GM19372 (cell line): ENCODE data around the gene DSCAM.
"Not testable (repeated sequence)": the region's sequence is repeated elsewhere in the genome, so short reads cannot be mapped to it uniquely, and the experiment has no call there.

ENCODE experiments used
- ATAC-seq: cut with Tn5 transposase; IDR thresholded peaks from one replicate; pipeline ENCODE4 v1.9.1; 2021; ENCODE audit warnings: mild to moderate bottlenecking, low read depth, moderate library complexity; ENCODE audit not compliant: unreplicated experiment

DSCAM gene

DNA sequence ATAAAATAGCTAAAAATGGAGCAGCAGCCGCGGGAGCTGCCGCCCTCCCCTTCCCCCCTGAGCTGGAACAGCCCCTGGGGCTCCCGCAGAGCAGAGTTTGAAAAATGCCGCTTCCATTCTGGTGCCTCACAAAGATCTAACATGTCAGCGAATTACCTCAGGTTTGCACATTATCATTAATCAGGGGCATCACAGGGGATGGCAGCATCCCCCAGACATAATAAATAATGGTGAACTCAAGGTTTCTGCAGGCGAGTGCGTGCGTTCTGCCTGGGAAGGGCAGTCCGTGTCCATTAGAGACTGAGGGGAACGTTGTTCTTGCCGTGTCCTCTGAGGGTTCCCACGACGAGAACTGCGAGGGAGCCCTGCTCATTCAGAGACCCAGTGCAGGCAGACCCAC, 372.4 kb downstream of the DSCAM start:
- ATAC-seq, result no peak

- ATAC-seq, result no peak
Observed at GRCh38 chr21:40472013-40472412, 374.9 kb downstream of the DSCAM start.

GRCh38 chr21:40471103-40471502, 375.9 kb downstream of the DSCAM start:
- ATAC-seq, result no peak

- ATAC-seq, result no peak
Observed at GRCh38 chr21:40466893-40467483, 380.0 kb downstream of the DSCAM start.

DNA sequence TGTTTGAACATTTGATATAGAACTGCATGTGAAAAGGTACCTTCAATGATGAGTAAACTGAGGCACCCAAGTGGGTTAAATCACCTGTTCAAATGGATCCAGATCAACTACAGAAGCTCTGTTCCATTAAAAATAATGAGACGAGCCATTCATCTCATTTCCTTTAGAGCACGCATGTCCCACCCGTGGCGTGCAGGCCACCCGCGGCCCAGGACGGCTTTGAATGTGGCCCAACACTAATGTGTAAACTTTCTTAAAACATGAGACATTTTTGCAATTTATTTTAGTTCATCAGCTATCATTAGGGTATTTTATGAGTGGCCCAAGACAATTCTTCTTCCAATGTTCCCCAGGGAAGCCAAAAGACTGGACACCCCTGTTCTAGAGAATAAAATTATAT, 381.6 kb downstream of the DSCAM start:
- no peak for ATAC-seq

GRCh38 chr21:40463176-40463575, 383.8 kb downstream of the DSCAM start:
- ATAC-seq, result no peak

DNA sequence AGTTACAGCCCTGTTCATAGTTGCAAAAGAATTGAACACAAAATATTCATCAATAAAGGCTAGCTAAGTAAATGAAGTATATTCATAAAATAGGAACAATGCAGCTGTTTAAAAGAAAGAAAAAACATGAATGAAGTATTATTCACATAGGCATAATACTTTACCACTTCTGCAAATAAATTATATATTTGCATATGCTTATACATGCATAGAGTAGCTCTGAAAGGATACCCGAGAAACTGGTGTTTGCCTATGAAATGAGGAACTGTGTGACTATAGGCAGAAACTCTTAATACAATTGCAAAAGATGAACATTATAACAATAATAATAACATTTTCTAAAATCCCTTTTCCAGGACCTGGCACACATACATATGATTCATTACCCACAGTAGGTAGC, 385.9 kb downstream of the DSCAM start:
- ATAC-seq, result no peak

- no peak for ATAC-seq
Observed at GRCh38 chr21:40457741-40458140, 389.2 kb downstream of the DSCAM start.

- no peak for ATAC-seq
Observed at GRCh38 chr21:40454057-40454456, 392.9 kb downstream of the DSCAM start.

GRCh38 chr21:40453183-40453582, 393.8 kb downstream of the DSCAM start:
- no peak for ATAC-seq

DNA sequence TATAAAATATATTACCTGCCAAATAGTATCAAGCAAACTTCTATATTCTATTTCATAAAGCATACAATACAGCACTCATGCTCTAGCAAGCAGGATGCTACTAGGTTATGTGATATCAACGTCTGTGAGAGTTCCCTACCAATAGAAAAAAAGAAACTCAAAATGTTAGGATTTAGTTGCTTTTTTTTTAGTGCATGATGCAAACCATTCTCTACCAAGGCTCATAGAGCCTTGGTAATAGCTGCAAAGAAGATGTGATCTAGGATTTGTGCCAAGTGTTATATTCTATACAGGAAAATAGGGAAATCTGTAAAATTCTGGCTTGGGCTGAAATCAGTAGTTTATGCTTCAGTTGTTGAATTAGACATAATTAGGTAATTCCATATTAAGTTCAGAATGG, 394.4 kb downstream of the DSCAM start:
- no peak for ATAC-seq

DNA sequence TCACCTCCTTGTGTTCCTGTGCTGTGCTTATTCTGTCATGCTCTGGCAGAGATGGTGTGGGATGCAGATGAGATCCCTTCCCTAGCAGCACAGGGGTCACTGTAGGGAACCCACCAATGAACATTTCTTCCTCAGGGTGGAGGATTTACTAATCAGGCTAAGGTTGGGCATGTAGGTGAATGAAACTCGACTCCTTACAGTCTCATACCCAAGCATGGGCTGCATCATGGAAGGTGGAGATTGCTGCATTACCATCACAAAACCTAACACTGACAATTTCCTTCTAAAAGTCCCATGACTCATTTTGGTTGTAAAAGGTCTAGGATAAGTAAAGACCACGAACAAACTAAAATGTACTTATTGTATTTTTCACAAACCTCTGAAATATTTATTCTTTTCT, 399.9 kb downstream of the DSCAM start:
- no peak for ATAC-seq

DNA sequence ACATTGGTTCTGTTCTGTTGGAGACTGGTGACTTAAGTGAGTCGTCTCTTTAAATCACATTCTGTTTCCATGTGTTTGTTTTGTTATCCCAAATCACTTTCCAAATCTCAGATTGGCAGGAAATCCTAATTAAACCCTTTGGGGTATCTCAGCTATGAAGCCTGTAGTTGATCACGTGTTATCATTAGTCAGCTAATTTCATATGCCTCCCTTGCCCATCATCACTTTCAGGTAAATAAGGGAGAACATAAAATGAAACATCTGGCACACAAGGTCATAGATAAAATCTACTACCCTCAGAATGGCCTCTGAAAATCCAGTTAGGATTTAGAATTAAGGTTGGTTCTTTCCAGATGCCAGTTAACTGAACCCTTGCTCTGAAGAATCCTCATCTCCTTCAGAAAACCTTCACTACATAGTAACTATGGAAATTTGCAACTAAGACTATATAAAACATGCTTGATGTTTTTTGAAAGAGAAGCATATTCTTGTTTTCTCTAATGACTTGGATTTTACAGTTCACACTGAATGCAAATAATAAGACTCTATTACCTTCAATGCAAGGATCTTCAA, 401.5 kb downstream of the DSCAM start:
- ATAC-seq, result no peak

DNA sequence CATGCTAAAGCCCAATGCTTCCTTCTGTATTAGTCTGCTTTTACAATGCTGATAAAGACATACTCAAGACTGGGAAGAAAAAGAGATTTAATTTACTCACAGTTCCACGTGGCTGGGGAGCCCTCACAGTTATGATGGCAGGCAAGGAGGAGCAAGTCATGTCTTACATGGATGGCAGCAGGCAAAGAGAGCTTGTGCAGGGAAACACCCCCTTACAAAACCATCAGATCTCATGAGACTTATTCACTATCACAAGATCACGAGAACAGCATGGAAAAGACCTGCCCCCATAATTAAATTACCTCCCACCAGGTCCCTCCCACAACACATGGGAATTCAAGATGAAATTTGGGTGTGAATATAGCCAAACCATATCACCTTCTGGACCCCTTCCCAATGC, 407.4 kb downstream of the DSCAM start:
- ATAC-seq, result not testable (repeated sequence)

GRCh38 chr21:40438616-40439015, 408.3 kb downstream of the DSCAM start:
- no peak for ATAC-seq

DNA sequence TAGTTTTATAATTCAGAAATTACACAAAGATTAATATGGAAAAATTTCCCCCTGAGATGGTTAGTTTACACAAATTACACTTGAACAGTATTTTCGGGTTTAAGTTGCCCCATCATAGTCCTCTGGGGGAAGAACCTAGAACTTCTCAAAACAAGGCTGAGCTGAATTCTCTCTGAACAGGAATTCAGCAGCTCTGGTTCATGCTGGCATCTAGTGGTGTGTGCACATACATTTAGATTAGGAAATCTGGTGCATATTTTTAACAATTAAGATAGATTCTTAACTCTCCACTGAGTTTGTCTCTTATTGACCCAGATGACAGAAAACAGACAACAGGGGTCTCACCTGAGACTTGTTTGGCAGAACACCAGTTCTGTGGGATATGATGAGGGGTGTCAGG, 410.7 kb downstream of the DSCAM start:
- ATAC-seq, result no peak

GRCh38 chr21:40433538-40433937, 413.4 kb downstream of the DSCAM start:
- ATAC-seq, result no peak

DNA sequence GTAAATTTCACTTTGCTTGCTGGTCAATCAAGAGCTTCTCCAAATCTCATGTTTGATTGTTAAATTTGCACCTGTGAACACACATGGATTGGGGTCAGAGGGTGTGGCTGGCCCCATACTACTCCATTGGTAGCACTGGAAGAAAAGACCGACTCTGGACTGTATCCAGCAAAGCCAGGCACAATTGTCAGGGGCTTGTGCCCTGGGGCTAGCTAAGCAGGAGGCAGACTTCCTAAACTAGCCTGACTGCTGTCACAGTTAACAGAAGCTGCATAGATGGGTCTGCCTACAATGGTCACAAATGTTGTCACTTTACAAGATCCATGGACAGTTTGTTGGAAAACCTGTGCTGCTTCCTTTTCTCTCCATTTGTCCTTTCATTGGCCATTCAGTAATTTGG, 421.0 kb downstream of the DSCAM start:
- ATAC-seq, result no peak

- no peak for ATAC-seq
Observed at GRCh38 chr21:40422896-40423635, 423.9 kb downstream of the DSCAM start.

DNA sequence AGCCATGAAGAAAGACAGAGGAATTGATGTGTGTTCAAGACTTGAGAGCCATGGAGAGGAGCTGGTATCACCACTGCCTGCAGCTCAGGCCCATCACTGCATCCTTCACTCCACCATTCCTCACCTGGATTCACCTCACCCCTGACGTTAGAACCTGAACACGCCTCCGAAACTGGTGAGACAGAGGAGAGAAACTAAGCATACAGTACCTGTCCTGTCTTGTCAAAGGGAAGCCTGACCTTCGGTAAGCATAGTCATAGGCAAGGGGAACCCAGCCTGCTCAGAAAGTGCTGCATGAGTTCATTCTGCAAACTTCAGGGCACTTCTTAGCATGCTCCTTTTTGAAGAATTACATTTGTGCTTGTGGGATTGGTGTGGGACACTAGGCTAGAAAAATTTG, 425.8 kb downstream of the DSCAM start:
- no peak for ATAC-seq

- ATAC-seq, result no peak
Observed at GRCh38 chr21:40416572-40416971, 430.4 kb downstream of the DSCAM start.

GRCh38 chr21:40408561-40408960, 438.4 kb downstream of the DSCAM start:
- ATAC-seq, result no peak
